OCI-LY3 (cell line): ENCODE measurements around the gene PDCD2L.
"Not testable (repeated sequence)": the region's sequence is repeated elsewhere in the genome, so short reads cannot be mapped to it uniquely, and the experiment has no call there.

ENCODE experiments used
- H2AFZ ChIP-seq: fragments of 200-600, 300-600 bp; shearing (Covaris generic); 2 replicates; pipeline ENCODE4 v1.6.0; 2014; ENCODE audit warnings: antibody characterized with exemption, low read depth, low read length
- H3K27ac ChIP-seq: fragments of 200-600, 300-600 bp; sonication (generic); 2 replicates; pipeline ENCODE4 v1.5.1; 2014; ENCODE audit warnings: mild to moderate bottlenecking, low read length, moderate library complexity, mixed read lengths
- H3K27me3 ChIP-seq: fragments of 200-600, 300-600 bp; sonication (generic); 2 replicates; pipeline ENCODE4 v1.6.1; 2014; ENCODE audit warnings: low read depth, low read length, mixed read lengths
- H3K36me3 ChIP-seq: fragments of 200-600, 300-600 bp; sonication (generic); replicated peaks from 2 replicates; pipeline ENCODE3; 2014; ENCODE audit warnings: low read depth, low read length, mixed read lengths
- H3K4me1 ChIP-seq: fragments of 300-600, 200-600 bp; sonication (generic); 2 replicates; pipeline ENCODE4 v1.6.1; 2014; ENCODE audit warnings: low read length, mixed read lengths
- H3K4me2 ChIP-seq: fragments of 200-600, 300-600 bp; sonication (generic); 2 replicates; pipeline ENCODE4 v1.6.1; 2014; ENCODE audit warnings: low read length, mixed read lengths
- H3K4me3 ChIP-seq: fragments of 300-600, 200-600 bp; sonication (generic); 2 replicates; pipeline ENCODE4 v1.5.1; 2014; ENCODE audit warnings: antibody characterized with exemption, mild to moderate bottlenecking, low read length, moderate library complexity
- H3K79me2 ChIP-seq: fragments of 300-600, 200-600 bp; shearing (Covaris generic); 2 replicates; pipeline ENCODE4 v1.6.1; 2014; ENCODE audit warnings: mild to moderate bottlenecking, low read length, mixed read lengths
- H3K9ac ChIP-seq: fragments of 300-600, 200-600 bp; shearing (Covaris generic); 2 replicates; pipeline ENCODE4 v1.6.0; 2014; ENCODE audit warnings: mild to moderate bottlenecking, low read length, moderate library complexity
- H3K9me3 ChIP-seq: fragments of 200-600, 300-600 bp; shearing (Covaris generic); 2 replicates; pipeline ENCODE4 v1.6.1; 2014; ENCODE audit warnings: low read length, mixed read lengths; ENCODE audit not compliant: insufficient read depth
- H4K20me1 ChIP-seq: fragments of 200-600, 300-600 bp; sonication (generic); 2 replicates; pipeline ENCODE4 v1.6.1; 2016; ENCODE audit warnings: low read length, mixed read lengths; ENCODE audit not compliant: insufficient read depth
- CTCF ChIP-seq: fragments of 200-600, 300-600 bp; sonication (generic); IDR thresholded peaks from 2 replicates; pipeline ENCODE4 v1.5.1; 2014; ENCODE audit warnings: antibody characterized with exemption, low read length, low read depth
- EZH2phosphoT487 ChIP-seq: fragments of 200-600 bp; shearing (Covaris generic); IDR thresholded peaks from 2 replicates; pipeline ENCODE4 v1.6.1; 2018; ENCODE audit warnings: antibody characterized with exemption, mixed run types, low read depth

The PDCD2L gene

DNA sequence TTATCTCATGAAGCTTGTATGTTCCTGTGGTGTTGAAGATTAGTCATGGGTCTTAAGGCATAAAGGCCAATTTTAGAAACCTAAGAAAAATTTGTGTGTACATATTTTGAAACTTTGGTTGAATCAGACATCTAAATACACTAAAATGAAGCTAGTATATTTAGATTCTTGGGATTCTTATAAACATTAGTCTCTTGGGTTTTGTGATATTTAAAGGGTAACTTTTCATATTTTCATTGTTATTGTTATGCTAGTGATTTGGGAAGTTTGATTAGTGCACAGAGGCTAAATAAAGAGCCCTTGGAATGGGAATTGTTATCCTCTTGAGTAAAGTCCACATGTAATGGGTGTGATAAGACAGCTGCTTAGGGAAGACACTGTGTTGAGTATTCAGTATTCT lies 48.5 kb downstream of the PDCD2L start:
- peaks cover 67% of the 10 kb centered on the region for H3K36me3 ChIP-seq
- no peaks in the 10 kb centered on the region for H3K4me1 ChIP-seq
- H3K9me3 ChIP-seq = no peaks in the 10 kb centered on the region
- no peak overlapping the region for H3K9ac ChIP-seq
- no peak overlapping the region for H2AFZ ChIP-seq
- no peak for TF ChIP-seq CTCF
- no peak for TF ChIP-seq EZH2phosphoT487
- H3K4me2 ChIP-seq = no peak overlapping the region
- H4K20me1 ChIP-seq = peaks cover 9% of the 10 kb centered on the region
- H3K27ac ChIP-seq = no peak overlapping the region
- no peak overlapping the region for H3K4me3 ChIP-seq
- no peaks in the 10 kb centered on the region for H3K27me3 ChIP-seq
- H3K79me2 ChIP-seq = peaks cover 50% of the 10 kb centered on the region

- Histone ChIP-seq H3K4me1 (no peaks in the 10 kb centered on the region), H3K4me2 (no peak overlapping the region), H3K9me3 (no peaks in the 10 kb centered on the region), H3K4me3 (no peak overlapping the region), H4K20me1 (peaks cover 11% of the 10 kb centered on the region; the same call in 1 of the 2 replicates), H3K27me3 (no peaks in the 10 kb centered on the region), H3K27ac (no peak overlapping the region), H3K36me3 (peaks cover 67% of the 10 kb centered on the region), H3K79me2 (peaks cover 50% of the 10 kb centered on the region), H2AFZ (no peak overlapping the region), H3K9ac (no peak overlapping the region)
- TF ChIP-seq EZH2phosphoT487 = no peak
- TF ChIP-seq CTCF = no peak
Measured at GRCh38 chr19:34454091-34454490, 49.9 kb downstream of the PDCD2L start.

GRCh38 chr19:34454685-34455084 lies 50.5 kb downstream of the PDCD2L start:
- Histone ChIP-seq H3K4me3 (no peak overlapping the region), H3K79me2 (peaks cover 54% of the 10 kb centered on the region), H3K9me3 (no peaks in the 10 kb centered on the region), H2AFZ (no peak overlapping the region), H3K27ac (no peak overlapping the region), H3K27me3 (no peaks in the 10 kb centered on the region), H3K4me2 (no peak overlapping the region), H4K20me1 (peaks cover 17% of the 10 kb centered on the region; the same call in 1 of the 2 replicates), H3K9ac (no peak overlapping the region), H3K4me1 (no peaks in the 10 kb centered on the region), H3K36me3 (peaks cover 68% of the 10 kb centered on the region)
- TF ChIP-seq EZH2phosphoT487 (no peak), CTCF (no peak)

DNA sequence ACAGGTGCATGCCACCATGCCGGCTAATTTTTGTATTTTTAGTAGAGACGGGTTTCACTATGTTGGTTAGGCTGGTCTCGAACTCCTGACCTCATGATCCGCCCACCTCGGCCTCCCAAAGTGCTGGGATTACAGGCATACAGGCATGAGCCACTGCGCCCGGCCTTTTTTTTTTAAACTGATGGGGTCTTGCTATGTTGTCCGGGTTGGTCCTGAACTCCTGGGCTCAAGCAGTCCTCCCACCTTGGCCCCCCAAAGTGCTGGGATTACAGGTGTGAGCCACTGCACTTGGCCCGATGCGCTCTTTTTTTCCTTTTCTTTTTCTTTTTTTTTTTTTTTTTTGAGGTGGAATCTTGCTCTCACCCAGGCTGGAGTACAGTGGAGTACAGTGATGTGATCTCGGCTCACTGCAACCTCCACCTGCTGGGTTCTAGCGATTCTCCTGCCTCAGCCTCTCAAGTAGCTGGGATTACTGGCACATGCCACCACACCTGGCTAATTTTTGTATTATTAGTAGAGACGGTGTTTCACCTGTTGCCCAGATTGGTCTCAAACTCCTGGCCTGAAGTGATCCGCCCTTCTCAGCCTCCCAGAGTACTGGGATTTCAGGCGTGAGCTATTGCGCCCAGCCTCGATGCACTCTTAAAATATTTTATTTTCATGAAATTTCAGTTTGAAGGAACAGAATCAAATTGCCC lies 51.7 kb downstream of the PDCD2L start:
- Histone ChIP-seq H4K20me1 (peaks cover 21% of the 10 kb centered on the region; the same call in 1 of the 2 replicates), H3K79me2 (peaks cover 58% of the 10 kb centered on the region)

More for the DNA sequence above, 51.7 kb downstream of the PDCD2L start:
- not testable (repeated sequence) for H3K4me2 ChIP-seq, H3K9me3 ChIP-seq, H3K27me3 ChIP-seq, H3K4me3 ChIP-seq, H3K4me1 ChIP-seq, H3K9ac ChIP-seq, H3K27ac ChIP-seq, H2AFZ ChIP-seq
- H3K36me3 ChIP-seq = peaks cover 72% of the 10 kb centered on the region
